PFSK-1 (cell line): Measurements from ENCODE around the gene PTPN14.

Experiments used
- FOXP2 ChIP-seq: optimal IDR thresholded peaks from 2 replicates; pipeline ENCODE3; 2011; ENCODE audit warnings: borderline replicate concordance, control low read depth, inconsistent platforms; ENCODE audit not compliant: insufficient read depth; ENCODE audit errors: extremely low read length, extremely low read depth
- POLR2AphosphoS5 ChIP-seq: IDR thresholded peaks from 2 replicates; pipeline ENCODE4 v1.6.1; 2012; ENCODE audit warnings: low read depth, mild to moderate bottlenecking, control low read depth, low read length, moderate library complexity
- REST ChIP-seq, 2 experiments: IDR thresholded peaks; 2 replicates each; pipeline versions ENCODE4 v1.6.1 to v1.8.0; 2011 to 2012; ENCODE audit warnings: low read depth in 2 of 2, low read length in 2 of 2, control low read depth in 1 of 2, inconsistent platforms in 1 of 2, mild to moderate bottlenecking in 1 of 2, moderate library complexity in 1 of 2; ENCODE audit not compliant: insufficient read depth in 1 of 2
- SIN3A ChIP-seq: IDR thresholded peaks from 2 replicates; pipeline ENCODE4 v1.6.1; 2012; ENCODE audit warnings: mild to moderate bottlenecking, low read length, moderate library complexity, borderline replicate concordance; ENCODE audit not compliant: insufficient read depth
- TAF1 ChIP-seq: IDR thresholded peaks from 2 replicates; pipeline ENCODE4 v1.6.1; 2012; ENCODE audit warnings: low read length, control low read depth, borderline replicate concordance; ENCODE audit not compliant: insufficient read depth

PTPN14 gene

GRCh38 chr1:214466403-214467077 lies 84.9 kb downstream of the PTPN14 start:
- TF ChIP-seq TAF1, result no peak
- TF ChIP-seq REST (IDR thresholded peaks at IDR 0.05; ENCODE audit: insufficient read depth in 1 of 2, low read depth in 2 of 2, low read length in 2 of 2), result no peak
- TF ChIP-seq SIN3A, result no peak
- no peak for TF ChIP-seq FOXP2

GRCh38 chr1:214464445-214465287 lies 86.7 kb downstream of the PTPN14 start:
- TF ChIP-seq FOXP2 (no peak), SIN3A (no peak), REST (IDR thresholded peaks at IDR 0.05; ENCODE audit: insufficient read depth in 1 of 2, low read depth in 2 of 2, low read length in 2 of 2) (no peak), POLR2AphosphoS5 (no peak), TAF1 (no peak)

GRCh38 chr1:214463596-214463995 lies 87.8 kb downstream of the PTPN14 start:
- TF ChIP-seq POLR2AphosphoS5 (no peak), SIN3A (no peak), TAF1 (no peak), REST (IDR thresholded peaks at IDR 0.05; ENCODE audit: insufficient read depth in 1 of 2, low read depth in 2 of 2, low read length in 2 of 2) (no peak), FOXP2 (no peak)

- TF ChIP-seq TAF1 (no peak), POLR2AphosphoS5 (no peak), REST (IDR thresholded peaks at IDR 0.05; ENCODE audit: insufficient read depth in 1 of 2, low read depth in 2 of 2, low read length in 2 of 2) (no peak), FOXP2 (no peak), SIN3A (no peak)
These were observed 88.5 kb downstream of the PTPN14 start for GRCh38 chr1:214462882-214463281.
